Measurements from ENCODE around the gene CRYBG1.

- no peak for TF ChIP-seq POLR2A (IDR thresholded peaks at IDR 0.05)
- TF ChIP-seq CTCF (IDR thresholded peaks at IDR 0.05): no peak
Measured at GRCh38 chr6:106398621-106399020, 38.1 kb downstream of the CRYBG1 start.

Data from lower leg skin (tissue), 3 donors.